Stimulated activated CD8-positive, alpha-beta memory T cell treated with anti-CD3 and anti-CD28 coated beads, Interleukin-7, amount 100 ng/mL, for 24 hours (primary cell): ENCODE measurements around the gene NKPD1.

Experiments used
- DNase-seq: peaks from one replicate; pipeline ENCODE4 v3.0.0-alpha.2; 2020; ENCODE audit warnings: low read depth

NKPD1 gene

DNA sequence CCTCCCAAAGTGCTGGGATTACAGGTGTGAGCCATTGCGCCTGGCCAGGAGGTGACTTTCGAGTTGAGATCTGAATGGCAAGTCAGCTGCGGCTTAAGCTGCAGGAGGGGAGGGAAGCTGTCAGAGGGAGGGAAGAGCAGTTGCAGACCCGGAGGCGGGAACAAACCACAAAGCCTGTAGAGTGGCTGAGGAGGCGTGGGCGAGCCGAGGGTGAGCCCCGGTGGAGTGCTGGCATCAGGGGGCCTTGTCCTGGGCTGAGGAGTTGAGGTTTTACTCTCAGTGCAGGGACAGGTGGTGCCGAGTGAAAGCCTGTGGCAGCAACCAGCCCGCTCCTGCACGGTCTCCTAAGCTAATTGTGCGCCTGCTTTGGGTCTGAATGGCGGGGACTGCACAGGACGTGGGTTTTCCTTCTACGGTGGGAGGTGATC, 43.6 kb downstream of the NKPD1 start:
- peak; percentile 38 for DNase-seq

DNA sequence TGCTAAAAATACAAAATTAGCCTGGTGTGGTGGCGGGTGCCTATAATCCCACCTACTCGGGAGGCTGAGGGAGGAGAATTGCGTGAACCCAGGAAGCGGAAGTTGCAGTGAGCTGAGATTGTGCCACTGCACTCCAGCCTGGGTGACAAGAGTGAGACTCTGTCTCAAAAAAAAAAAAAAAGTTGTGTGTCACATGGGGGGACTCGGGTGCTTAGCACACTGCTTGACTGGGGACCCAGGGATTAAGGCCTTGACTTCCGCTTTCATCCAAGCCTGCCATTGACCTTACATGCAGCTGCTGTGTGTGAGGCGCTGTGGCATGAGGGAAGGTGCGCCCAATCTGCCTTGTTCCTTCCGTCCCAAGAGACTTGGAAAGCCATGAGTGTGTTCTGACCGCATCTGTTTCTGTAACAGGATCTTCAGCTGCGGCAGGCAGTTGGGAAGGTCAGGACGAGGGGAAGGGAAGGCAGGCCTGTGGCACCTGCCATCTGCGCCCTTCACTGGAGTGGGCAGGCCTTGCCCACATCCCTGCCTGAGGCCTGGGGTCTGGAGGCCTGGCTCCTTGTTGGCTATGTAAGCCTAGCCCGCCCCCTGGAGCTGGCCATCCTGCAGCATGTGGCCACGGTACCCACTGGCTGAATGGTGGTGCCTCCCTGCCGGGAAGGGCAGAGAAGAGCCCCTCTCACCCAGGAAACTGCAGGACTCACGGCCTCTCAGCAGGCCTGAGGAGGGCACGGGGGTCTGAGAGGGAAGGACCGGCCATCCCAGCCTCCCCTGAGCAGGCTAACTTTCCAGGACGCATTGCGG, 44.8 kb downstream of the NKPD1 start:
- no peak for DNase-seq

DNA sequence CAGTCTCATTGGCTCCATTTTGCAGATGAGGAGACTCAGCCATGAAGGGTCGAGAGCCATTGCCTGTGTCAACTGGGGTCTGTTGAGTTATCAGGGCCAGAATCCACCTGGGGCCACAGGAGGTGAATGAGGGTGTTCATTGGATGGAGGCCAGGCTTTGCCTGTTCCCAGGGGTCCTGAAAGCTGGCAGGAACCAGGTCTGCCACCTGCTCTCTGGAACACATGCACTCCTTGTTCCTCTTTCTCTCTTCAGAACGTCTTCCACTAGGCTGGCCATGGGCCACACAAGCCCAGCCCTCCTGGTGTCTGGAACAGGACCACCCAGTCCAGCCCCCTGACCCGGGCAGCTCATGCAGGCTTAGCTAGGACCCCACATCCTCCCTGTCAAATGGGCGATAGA, 46.7 kb downstream of the NKPD1 start:
- no peak for DNase-seq

DNA sequence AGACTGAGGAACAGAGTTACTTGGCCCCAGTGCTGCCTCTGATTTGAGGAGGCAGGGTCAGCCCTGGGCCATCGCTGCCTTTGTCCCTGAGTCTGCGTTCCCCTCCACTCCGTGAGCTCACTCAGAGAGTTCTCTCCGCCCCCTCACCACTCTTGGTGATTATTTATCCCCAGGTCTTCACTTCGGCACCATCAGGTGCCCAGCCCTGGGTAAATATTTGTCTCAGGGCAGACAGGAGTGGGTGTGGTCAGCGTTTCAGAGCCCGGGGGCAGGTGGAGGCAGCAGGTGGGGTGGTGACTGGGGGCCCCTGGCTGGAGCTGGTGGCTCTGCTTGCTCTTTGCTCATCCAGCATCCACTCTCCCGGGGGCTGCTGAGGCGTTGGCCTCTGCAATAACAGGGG, 47.2 kb downstream of the NKPD1 start:
- no peak for DNase-seq

DNA sequence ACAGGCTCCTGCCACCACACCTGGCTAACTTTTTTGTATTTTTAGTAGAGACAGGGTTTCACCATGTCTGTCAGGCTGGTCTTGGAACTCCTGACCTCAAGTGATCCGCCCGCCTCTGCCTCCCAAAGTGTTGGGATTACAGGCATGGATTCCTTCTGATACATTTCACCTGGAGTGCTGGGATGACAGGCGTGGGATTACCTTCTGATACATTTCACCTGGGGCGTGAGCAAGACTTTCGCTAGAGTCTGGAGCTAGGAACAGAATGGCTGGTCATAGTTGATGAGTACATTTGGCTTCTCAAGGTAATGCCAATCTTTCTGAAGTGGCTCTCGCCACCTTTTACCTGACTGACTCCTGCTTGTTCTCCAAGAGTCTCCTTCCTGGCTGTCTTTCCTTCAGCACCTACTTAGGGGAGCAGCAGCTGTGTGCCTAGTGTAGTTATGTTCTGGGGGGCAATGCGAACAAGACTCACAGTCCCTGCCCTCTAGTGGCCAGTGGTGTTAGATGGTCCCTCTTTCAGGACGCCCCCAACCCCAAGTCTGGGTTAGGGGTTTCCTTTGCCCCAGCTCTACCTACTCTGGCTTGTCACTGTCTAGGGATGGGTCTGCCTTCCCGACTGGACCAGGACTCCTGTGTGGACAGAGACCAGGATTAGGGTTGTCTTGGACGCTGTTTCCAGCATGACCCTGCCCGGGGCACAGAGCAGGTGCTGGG, 48.5 kb downstream of the NKPD1 start:
- no peak for DNase-seq
